HepG2 (cell line): Measurements from ENCODE around the gene INO80B. TPM values are rescaled to one million over a fixed set of nuclear protein-coding genes. Genes with fewer than 3 reads are reported as not detected.

Source experiments
- JDP2 ChIP-seq: sonication (generic); formaldehyde crosslinking; IDR thresholded peaks from 2 replicates; pipeline ENCODE4 v1.8.1; 2022; ENCODE audit warnings: missing genetic modification reagents, borderline replicate concordance
- MTF1 ChIP-seq: sonication (generic); formaldehyde crosslinking; IDR thresholded peaks from 2 replicates; pipeline ENCODE4 v1.5.0; 2020; ENCODE audit warnings: missing genetic modification reagents
- ONECUT2 ChIP-seq: sonication (generic); formaldehyde crosslinking; IDR thresholded peaks from 2 replicates; pipeline ENCODE4 v1.4.0; 2020; ENCODE audit warnings: missing genetic modification reagents
- ZNF335 ChIP-seq: sonication (generic); formaldehyde crosslinking; IDR thresholded peaks from 2 replicates; pipeline ENCODE4 v1.4.0; 2020; ENCODE audit warnings: missing genetic modification reagents
- ZNF670 ChIP-seq: sonication (generic); formaldehyde crosslinking; IDR thresholded peaks from 2 replicates; pipeline ENCODE4 v1.8.0; 2022; ENCODE audit warnings: mild to moderate bottlenecking, missing genetic modification reagents, borderline replicate concordance
- ZNF672 ChIP-seq: sonication (generic); formaldehyde crosslinking; IDR thresholded peaks from 2 replicates; pipeline ENCODE4 v1.8.1; 2022; ENCODE audit warnings: missing genetic modification reagents
- ZNF83 ChIP-seq: sonication (generic); formaldehyde crosslinking; IDR thresholded peaks from 2 replicates; pipeline ENCODE4 v1.4.0; 2020; ENCODE audit warnings: missing genetic modification reagents, mild to moderate bottlenecking, borderline replicate concordance
- ZSCAN12 ChIP-seq: sonication (generic); formaldehyde crosslinking; IDR thresholded peaks from 2 replicates; pipeline ENCODE4 v1.9.0; 2021; ENCODE audit warnings: mild to moderate bottlenecking, missing genetic modification reagents
- polyA plus RNA-seq, 8 experiments: library from polyadenylated mRNA; depleted of rRNA in 3 of 8; stranded (reverse) in 7 of 8; unstranded in 1 of 8; fragments of >200 nt; fragmentation: Illumina TruSeq in 4 of 8; extraction: Trizol in 4 of 8; gene quantifications; 2 replicates each; pipeline versions ENCODE4 v1.2.1 to v1.2.3, GENCODE V29; 2011 to 2016; ENCODE audit warnings: low read depth in 4 of 8, missing spikeins in 1 of 8, mixed read lengths in 1 of 8; ENCODE audit not compliant: insufficient read depth in 1 of 8
- total RNA-seq, 5 experiments: library from RNA; depleted of rRNA; stranded (reverse); fragments of >200 nt; fragmentation: Illumina TruSeq; extraction: Trizol; gene quantifications; 2 replicates each; pipeline ENCODE4 v1.2.3, GENCODE V29; 2016; ENCODE audit warnings: low read depth in 1 of 5
- TF ChIP-seq, protein P1 (sequence below), 2 experiments: sonication (generic) in 1 of 2; formaldehyde crosslinking in 1 of 2; IDR thresholded peaks; 2 replicates each; pipeline versions ENCODE4 v1.6.1 to v1.9.0; 2014 to 2022; ENCODE audit warnings: antibody characterized with exemption in 1 of 2, borderline replicate concordance in 1 of 2, inconsistent platforms in 1 of 2, low read depth in 1 of 2, missing genetic modification reagents in 1 of 2
- TF ChIP-seq, protein P2 (sequence below): sonication (generic); formaldehyde crosslinking; IDR thresholded peaks from 2 replicates; pipeline ENCODE4 v1.5.1; 2020; ENCODE audit warnings: missing genetic modification reagents, mild to moderate bottlenecking, borderline replicate concordance
- TF ChIP-seq, protein P3 (sequence below): sonication (generic); formaldehyde crosslinking; IDR thresholded peaks from 2 replicates; pipeline ENCODE4 v1.4.0; 2020; ENCODE audit warnings: mild to moderate bottlenecking, missing genetic modification reagents
- TF ChIP-seq, protein P4 (sequence below): sonication (generic); formaldehyde crosslinking; IDR thresholded peaks from 2 replicates; pipeline ENCODE4 v1.4.0; 2020; ENCODE audit warnings: missing genetic modification reagents, borderline replicate concordance

The INO80B gene
- total and polyA plus RNA-seq, 2 of the 13 experiments (the other 11 are each of a cell fraction or from before 2014, with no cell fraction given), result 6.2 to 14.5 TPM

DNA sequence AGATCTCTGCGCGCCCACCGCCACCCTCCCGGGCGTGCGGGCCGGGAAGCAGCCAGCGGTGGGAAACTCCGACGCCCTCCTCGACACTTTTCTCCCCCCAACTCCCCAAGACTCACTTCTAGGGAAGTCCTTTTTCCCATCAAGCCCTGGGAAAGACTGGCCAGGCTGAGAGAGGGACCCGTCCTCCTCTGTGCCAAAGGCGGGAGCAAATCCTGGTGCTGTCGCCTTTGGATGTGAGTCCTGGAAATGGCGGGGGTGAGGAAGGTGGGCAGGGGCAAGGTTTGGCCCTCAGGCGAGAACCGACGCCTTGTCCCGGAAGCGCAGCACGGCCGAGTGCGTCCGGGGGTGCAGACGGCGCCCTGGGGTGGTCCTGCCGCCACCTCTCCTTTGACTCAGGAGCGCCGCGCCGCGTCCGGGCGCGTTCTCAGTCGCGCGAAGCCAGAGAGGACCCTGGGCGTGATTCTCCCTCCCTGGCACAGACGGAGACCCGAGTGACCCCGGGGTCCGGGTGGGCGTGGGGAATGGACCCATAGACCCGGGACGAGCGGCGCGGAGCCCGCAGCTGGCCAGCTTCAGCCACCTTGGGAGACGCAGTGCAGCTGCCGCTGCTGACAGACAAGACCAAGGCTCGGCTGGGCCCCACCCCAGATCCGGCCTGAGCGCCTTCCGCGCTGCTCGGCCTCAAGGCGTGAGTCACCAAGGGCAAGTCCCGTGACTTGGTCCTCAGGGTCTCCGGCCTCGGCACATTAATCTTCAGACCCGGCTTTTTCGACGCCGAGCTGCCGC is 48.0 kb downstream of the INO80B start (continued):
- TF ChIP-seq, protein P1, sequence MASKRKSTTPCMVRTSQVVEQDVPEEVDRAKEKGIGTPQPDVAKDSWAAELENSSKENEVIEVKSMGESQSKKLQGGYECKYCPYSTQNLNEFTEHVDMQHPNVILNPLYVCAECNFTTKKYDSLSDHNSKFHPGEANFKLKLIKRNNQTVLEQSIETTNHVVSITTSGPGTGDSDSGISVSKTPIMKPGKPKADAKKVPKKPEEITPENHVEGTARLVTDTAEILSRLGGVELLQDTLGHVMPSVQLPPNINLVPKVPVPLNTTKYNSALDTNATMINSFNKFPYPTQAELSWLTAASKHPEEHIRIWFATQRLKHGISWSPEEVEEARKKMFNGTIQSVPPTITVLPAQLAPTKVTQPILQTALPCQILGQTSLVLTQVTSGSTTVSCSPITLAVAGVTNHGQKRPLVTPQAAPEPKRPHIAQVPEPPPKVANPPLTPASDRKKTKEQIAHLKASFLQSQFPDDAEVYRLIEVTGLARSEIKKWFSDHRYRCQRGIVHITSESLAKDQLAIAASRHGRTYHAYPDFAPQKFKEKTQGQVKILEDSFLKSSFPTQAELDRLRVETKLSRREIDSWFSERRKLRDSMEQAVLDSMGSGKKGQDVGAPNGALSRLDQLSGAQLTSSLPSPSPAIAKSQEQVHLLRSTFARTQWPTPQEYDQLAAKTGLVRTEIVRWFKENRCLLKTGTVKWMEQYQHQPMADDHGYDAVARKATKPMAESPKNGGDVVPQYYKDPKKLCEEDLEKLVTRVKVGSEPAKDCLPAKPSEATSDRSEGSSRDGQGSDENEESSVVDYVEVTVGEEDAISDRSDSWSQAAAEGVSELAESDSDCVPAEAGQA (IDR thresholded peaks at IDR 0.05; ENCODE audit: low read depth), result peak; percentile 16; the same call in 1 of the 2 replicates
- TF ChIP-seq, protein P1 (CRISPR knock-in tag; IDR thresholded peaks at IDR 0.05; ENCODE audit: borderline replicate concordance), result no peak; the same call in 1 of the 2 replicates
- TF ChIP-seq ZNF672, result no peak
- TF ChIP-seq ZNF83 (CRISPR knock-in tag), result no peak
- no peak; the same call in 1 of the 2 replicates for TF ChIP-seq ZNF335 (CRISPR knock-in tag)
- TF ChIP-seq, protein P2, sequence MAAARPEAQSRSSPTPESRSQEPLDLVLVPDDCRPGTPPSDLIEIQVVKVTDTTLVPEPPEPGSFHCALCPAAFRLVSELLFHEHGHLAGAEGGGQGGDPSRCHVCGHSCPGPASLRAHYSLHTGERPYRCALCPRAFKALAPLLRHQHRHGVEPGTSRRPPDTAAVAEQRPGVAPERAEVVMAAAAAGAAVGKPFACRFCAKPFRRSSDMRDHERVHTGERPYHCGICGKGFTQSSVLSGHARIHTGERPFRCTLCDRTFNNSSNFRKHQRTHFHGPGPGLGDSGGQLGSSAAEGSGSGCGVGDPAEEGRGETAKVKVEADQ, result peak; percentile 61
- TF ChIP-seq, protein P3, sequence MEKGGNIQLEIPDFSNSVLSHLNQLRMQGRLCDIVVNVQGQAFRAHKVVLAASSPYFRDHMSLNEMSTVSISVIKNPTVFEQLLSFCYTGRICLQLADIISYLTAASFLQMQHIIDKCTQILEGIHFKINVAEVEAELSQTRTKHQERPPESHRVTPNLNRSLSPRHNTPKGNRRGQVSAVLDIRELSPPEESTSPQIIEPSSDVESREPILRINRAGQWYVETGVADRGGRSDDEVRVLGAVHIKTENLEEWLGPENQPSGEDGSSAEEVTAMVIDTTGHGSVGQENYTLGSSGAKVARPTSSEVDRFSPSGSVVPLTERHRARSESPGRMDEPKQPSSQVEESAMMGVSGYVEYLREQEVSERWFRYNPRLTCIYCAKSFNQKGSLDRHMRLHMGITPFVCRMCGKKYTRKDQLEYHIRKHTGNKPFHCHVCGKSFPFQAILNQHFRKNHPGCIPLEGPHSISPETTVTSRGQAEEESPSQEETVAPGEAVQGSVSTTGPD (CRISPR knock-in tag), result no peak; the same call in 1 of the 2 replicates
- TF ChIP-seq, protein P4, sequence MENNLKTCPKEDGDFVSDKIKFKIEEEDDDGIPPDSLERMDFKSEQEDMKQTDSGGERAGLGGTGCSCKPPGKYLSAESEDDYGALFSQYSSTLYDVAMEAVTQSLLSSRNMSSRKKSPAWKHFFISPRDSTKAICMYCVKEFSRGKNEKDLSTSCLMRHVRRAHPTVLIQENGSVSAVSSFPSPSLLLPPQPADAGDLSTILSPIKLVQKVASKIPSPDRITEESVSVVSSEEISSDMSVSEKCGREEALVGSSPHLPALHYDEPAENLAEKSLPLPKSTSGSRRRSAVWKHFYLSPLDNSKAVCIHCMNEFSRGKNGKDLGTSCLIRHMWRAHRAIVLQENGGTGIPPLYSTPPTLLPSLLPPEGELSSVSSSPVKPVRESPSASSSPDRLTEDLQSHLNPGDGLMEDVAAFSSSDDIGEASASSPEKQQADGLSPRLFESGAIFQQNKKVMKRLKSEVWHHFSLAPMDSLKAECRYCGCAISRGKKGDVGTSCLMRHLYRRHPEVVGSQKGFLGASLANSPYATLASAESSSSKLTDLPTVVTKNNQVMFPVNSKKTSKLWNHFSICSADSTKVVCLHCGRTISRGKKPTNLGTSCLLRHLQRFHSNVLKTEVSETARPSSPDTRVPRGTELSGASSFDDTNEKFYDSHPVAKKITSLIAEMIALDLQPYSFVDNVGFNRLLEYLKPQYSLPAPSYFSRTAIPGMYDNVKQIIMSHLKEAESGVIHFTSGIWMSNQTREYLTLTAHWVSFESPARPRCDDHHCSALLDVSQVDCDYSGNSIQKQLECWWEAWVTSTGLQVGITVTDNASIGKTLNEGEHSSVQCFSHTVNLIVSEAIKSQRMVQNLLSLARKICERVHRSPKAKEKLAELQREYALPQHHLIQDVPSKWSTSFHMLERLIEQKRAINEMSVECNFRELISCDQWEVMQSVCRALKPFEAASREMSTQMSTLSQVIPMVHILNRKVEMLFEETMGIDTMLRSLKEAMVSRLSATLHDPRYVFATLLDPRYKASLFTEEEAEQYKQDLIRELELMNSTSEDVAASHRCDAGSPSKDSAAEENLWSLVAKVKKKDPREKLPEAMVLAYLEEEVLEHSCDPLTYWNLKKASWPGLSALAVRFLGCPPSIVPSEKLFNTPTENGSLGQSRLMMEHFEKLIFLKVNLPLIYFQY, result peak; percentile 31; the same call in 1 of the 2 replicates
- 0 out of 2 replicates have a peak, but pooled peaks have one; percentile 31 for TF ChIP-seq MTF1 (CRISPR knock-in tag)
- peak; percentile 31; the same call in 1 of the 2 replicates for TF ChIP-seq JDP2 (CRISPR knock-in tag)
- TF ChIP-seq ONECUT2 (CRISPR knock-in tag), result no peak; the same call in 1 of the 2 replicates
- peak; percentile 86; the same call in 1 of the 2 replicates for TF ChIP-seq ZSCAN12 (CRISPR knock-in tag)
- TF ChIP-seq ZNF670 (CRISPR knock-in tag), result peak; percentile 90; the same call in 1 of the 2 replicates
